LNCaP clone FGC (cell line): ENCODE results near the gene CLDN19.

Source experiments
- DNase-seq: peaks from one replicate; pipeline ENCODE4 v3.0.0-alpha.2; 2011; ENCODE audit warnings: low read depth
- H3K4me3 ChIP-seq: 2 replicates; pipeline ENCODE4 v1.5.1; 2011; ENCODE audit warnings: mild to moderate bottlenecking, low read depth, low read length, control low read depth
- CTCF ChIP-seq: IDR thresholded peaks from 2 replicates; pipeline ENCODE4 v1.5.1; 2012; ENCODE audit warnings: mild to moderate bottlenecking; ENCODE audit not compliant: control insufficient read depth, insufficient read depth; ENCODE audit errors: extremely low read depth

Gene CLDN19, protein sequence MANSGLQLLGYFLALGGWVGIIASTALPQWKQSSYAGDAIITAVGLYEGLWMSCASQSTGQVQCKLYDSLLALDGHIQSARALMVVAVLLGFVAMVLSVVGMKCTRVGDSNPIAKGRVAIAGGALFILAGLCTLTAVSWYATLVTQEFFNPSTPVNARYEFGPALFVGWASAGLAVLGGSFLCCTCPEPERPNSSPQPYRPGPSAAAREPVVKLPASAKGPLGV

DNA sequence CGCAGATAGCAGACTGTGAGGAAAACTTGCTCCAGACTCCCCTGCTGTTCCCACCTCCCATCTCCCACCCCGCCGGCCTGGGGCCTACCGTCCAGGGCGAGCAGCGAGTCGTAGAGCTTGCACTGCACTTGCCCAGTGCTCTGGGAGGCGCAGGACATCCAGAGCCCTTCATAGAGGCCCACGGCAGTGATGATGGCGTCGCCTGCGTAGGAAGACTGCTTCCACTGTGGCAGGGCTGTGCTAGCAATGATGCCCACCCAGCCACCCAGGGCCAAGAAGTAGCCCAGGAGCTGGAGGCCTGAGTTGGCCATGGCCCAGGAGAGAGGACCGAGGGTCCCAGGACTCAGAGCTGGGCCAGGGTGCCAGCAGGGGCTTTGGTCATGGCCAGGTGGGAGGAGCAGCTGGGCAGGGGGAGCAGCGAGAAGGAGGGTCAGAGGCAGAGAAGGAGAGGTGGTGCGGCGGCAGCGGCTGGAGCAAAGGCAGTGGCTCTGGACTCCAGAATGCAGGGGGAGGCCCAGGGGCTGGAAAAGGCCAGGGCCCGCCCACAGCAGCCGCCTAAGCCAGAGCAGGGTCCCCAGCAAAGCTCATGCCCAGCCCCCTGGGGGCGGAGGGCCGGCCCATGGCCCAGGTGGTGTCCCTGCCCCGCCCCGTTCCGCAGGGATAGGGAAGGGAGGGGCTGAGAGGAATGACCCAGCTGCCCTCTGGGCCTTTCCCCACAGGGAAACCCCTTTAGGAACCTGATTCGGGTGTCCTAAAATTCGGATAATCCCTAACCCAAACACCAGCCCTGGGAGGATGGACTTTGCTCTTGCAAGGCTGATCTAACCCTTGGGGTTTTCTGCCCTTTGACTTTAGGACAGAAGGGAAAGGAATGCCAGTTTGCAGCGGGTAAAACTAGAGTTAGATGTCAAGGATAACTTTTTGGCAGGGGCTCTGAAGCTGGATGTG is at the start of gene CLDN19:
Gene CLDN19, minus strand, starts transcription at position 484 of the 948 bp plus-strand sequence. Its CDS starts 173 bp downstream, at position 311.
- no peak for DNase-seq
- no peak within 1 kb of the TSS for H3K4me3 ChIP-seq
- TF ChIP-seq CTCF = no peak

GRCh38 chr1:42788021-42788420 is 48.0 kb upstream of the CLDN19 start:
- no peak for DNase-seq
- H3K4me3 ChIP-seq = no peak overlapping the region
- no peak for TF ChIP-seq CTCF

DNA sequence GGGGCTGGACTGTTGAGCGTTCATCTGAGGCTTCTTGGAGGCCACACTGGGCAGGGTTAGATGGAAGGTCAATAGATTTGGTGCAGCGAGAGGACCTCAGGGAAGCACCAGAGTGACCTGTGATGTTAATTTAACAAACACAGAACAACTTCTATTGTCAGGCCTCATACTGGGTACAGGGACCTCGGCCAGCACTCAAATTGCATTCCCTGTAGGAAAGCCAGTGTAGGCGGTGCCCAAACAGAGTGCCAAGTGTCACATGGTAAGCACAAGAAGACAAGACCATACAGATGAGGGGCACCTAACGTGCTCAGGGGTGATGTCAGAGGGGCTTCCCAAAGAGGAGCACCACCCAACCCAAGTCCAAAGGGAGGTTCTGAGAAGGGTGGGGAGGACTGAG is 46.1 kb upstream of the CLDN19 start:
- no peak for DNase-seq
- no peak for TF ChIP-seq CTCF
- no peak overlapping the region for H3K4me3 ChIP-seq

GRCh38 chr1:42784946-42785693 is 45.1 kb upstream of the CLDN19 start, which contains the start of gene TMEM269:
Gene TMEM269 (plus strand): TSS chr1:42784991. CDS start chr1:42789894, 4,903 bp downstream.
- no peak for TF ChIP-seq CTCF
- H3K4me3 ChIP-seq = no peak within 1 kb of the TSS
- DNase-seq = no peak

- DNase-seq = no peak
- no peak for TF ChIP-seq CTCF
- no peak overlapping the region for H3K4me3 ChIP-seq
Observed at GRCh38 chr1:42784547-42784945, 44.5 kb upstream of the CLDN19 start.

DNA sequence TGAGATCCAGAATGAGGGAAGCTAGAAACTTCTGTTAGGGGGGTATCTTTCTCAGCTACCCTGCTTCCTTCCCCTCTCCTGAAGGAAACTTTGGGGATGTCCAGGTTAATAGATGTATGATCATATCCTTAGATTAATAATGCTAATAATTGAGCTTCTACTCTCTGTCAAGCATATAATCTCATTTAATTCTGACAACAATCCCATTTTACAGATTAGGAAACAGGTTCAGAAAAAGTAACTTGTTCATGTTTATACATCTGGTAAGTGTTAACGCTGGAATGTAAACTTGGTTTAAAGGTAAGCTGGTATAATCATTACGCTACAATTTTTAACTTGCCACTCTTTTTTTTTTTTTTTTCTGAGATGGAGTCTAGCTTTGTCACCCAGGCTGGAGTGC is 43.1 kb upstream of the CLDN19 start:
- no peak for TF ChIP-seq CTCF
- DNase-seq = no peak
- no peak overlapping the region for H3K4me3 ChIP-seq
